Measurements from ENCODE around the gene MUC21.

- TF ChIP-seq HNRNPH1 (optimal IDR thresholded peaks at IDR 0.05; ENCODE audit: low read depth, low read length) (no peak), SP2 (IDR thresholded peaks at IDR 0.05; ENCODE audit: extremely low read depth, low read depth, low read length, poor library complexity, severe bottlenecking) (no peak), HDAC2 (IDR thresholded peaks at IDR 0.05) (no peak), RFX5 (IDR thresholded peaks at IDR 0.05; ENCODE audit: low read depth, low read length) (no peak), CTBP1 (IDR thresholded peaks at IDR 0.05; ENCODE audit: borderline replicate concordance) (no peak), EZH2 (IDR thresholded peaks at IDR 0.05; ENCODE audit: borderline replicate concordance, low read depth, low read length) (no peak), NONO (IDR thresholded peaks at IDR 0.05; ENCODE audit: low read depth in 2 of 2, low read length in 1 of 2) (no peak), ZFX (CRISPR knock-in tag; IDR thresholded peaks at IDR 0.05) (no peak), CTCF (IDR thresholded peaks at IDR 0.05 in 2 of 3, conservative IDR thresholded peaks at IDR 0.05 in 1 of 3; ENCODE audit: insufficient read depth in 2 of 3, low read depth in 1 of 3, low read length in 3 of 3) (no peak), FOXJ3 (CRISPR knock-in tag; IDR thresholded peaks at IDR 0.05) (no peak), GABPA (tag; conservative IDR thresholded peaks at IDR 0.05; ENCODE audit: low read depth) (no peak)
Observed at GRCh38 chr6:30947231-30947630, 36.3 kb upstream of the MUC21 start.
